ENCODE results near the gene TMEM203.

DNA sequence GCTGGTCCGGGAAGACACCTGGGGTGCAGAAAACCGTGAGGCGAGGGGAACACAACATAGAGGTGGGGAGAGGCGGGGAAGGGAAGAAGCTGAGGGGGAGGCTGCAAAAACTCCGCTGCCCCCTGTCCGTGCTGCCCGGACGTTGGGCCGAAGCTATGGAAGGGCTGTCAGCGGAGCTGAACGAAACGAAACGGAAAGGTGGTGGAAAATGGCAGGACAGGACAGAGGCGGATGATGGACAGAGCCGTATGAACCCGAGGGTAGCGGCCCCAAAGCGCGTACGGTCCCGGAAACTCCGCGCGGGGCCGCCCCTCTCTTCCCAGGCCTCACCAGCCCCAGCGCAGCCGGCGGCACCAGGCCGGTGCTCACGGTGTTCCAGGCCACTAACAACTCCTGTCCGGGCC, 17.4 kb downstream of the TMEM203 start:
- TF ChIP-seq, protein P1, sequence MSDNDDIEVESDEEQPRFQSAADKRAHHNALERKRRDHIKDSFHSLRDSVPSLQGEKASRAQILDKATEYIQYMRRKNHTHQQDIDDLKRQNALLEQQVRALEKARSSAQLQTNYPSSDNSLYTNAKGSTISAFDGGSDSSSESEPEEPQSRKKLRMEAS (IDR thresholded peaks at IDR 0.05), result no peak
- TF ChIP-seq CEBPB (IDR thresholded peaks at IDR 0.05), result no peak
- TF ChIP-seq NFIC (IDR thresholded peaks at IDR 0.05), result no peak
- TF ChIP-seq CREB1 (IDR thresholded peaks at IDR 0.05; ENCODE audit: low read depth), result no peak
- TF ChIP-seq TAF1 (IDR thresholded peaks at IDR 0.05; ENCODE audit: low read depth), result no peak
- TF ChIP-seq EGR1 (IDR thresholded peaks at IDR 0.05), result no peak
- TF ChIP-seq, protein P2, sequence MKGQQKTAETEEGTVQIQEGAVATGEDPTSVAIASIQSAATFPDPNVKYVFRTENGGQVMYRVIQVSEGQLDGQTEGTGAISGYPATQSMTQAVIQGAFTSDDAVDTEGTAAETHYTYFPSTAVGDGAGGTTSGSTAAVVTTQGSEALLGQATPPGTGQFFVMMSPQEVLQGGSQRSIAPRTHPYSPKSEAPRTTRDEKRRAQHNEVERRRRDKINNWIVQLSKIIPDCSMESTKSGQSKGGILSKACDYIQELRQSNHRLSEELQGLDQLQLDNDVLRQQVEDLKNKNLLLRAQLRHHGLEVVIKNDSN (IDR thresholded peaks at IDR 0.05), result no peak
- TF ChIP-seq, protein P3, sequence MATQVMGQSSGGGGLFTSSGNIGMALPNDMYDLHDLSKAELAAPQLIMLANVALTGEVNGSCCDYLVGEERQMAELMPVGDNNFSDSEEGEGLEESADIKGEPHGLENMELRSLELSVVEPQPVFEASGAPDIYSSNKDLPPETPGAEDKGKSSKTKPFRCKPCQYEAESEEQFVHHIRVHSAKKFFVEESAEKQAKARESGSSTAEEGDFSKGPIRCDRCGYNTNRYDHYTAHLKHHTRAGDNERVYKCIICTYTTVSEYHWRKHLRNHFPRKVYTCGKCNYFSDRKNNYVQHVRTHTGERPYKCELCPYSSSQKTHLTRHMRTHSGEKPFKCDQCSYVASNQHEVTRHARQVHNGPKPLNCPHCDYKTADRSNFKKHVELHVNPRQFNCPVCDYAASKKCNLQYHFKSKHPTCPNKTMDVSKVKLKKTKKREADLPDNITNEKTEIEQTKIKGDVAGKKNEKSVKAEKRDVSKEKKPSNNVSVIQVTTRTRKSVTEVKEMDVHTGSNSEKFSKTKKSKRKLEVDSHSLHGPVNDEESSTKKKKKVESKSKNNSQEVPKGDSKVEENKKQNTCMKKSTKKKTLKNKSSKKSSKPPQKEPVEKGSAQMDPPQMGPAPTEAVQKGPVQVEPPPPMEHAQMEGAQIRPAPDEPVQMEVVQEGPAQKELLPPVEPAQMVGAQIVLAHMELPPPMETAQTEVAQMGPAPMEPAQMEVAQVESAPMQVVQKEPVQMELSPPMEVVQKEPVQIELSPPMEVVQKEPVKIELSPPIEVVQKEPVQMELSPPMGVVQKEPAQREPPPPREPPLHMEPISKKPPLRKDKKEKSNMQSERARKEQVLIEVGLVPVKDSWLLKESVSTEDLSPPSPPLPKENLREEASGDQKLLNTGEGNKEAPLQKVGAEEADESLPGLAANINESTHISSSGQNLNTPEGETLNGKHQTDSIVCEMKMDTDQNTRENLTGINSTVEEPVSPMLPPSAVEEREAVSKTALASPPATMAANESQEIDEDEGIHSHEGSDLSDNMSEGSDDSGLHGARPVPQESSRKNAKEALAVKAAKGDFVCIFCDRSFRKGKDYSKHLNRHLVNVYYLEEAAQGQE (IDR thresholded peaks at IDR 0.05; ENCODE audit: low read depth), result no peak
- no peak for TF ChIP-seq RAD21 (IDR thresholded peaks at IDR 0.05; ENCODE audit: low read depth)
- TF ChIP-seq FOXM1 (IDR thresholded peaks at IDR 0.05; ENCODE audit: borderline replicate concordance, low read depth), result no peak
- no peak for TF ChIP-seq EP300 (IDR thresholded peaks at IDR 0.05; ENCODE audit: borderline replicate concordance)
- no peak for TF ChIP-seq YY1 (IDR thresholded peaks at IDR 0.05; ENCODE audit: low read depth)

All from Ishikawa (cell line).